Fibroblast of lung (primary cell): ENCODE results near the gene STRC. TPM values are rescaled to one million over a fixed set of nuclear protein-coding genes. Genes with fewer than 3 reads are reported as not detected.
"Not testable (repeated sequence)": the region's sequence is repeated elsewhere in the genome, so short reads cannot be mapped to it uniquely, and the experiment has no call there.

Experiments used
- DNase-seq, 2 donors: peaks; one replicate each; pipeline versions ENCODE4 v3.0.0 to v3.0.0-alpha.2; 2010; ENCODE audit warnings: low read depth in 2 of 2
- H2AFZ ChIP-seq: 2 replicates; pipeline ENCODE4 v1.5.1; 2012; ENCODE audit warnings: low read length, control low read depth, inconsistent platforms
- H3K27ac ChIP-seq: 2 replicates; pipeline ENCODE4 v1.5.1; 2011; ENCODE audit warnings: low read length, control low read depth; ENCODE audit not compliant: insufficient read depth
- H3K27me3 ChIP-seq: 2 replicates; pipeline ENCODE4 v1.5.1; 2011; ENCODE audit warnings: mild to moderate bottlenecking, low read length; ENCODE audit not compliant: control insufficient read depth, insufficient read depth
- H3K36me3 ChIP-seq: 2 replicates; pipeline ENCODE4 v1.5.1; 2011; ENCODE audit warnings: low read length; ENCODE audit not compliant: control insufficient read depth, insufficient read depth
- H3K4me1 ChIP-seq: 2 replicates; pipeline ENCODE4 v1.5.1; 2011; ENCODE audit warnings: low read length; ENCODE audit not compliant: control insufficient read depth, insufficient read depth; ENCODE audit errors: extremely low read depth
- H3K4me2 ChIP-seq: 2 replicates; pipeline ENCODE4 v1.5.1; 2011; ENCODE audit warnings: low read length, control low read depth; ENCODE audit not compliant: insufficient read depth; ENCODE audit errors: extremely low read depth
- H3K4me3 ChIP-seq, 4 experiments: fragments of 200-600 bp in 1 of 4; sonication (generic) in 1 of 4; replicated peaks in 1 of 4; 2 replicates each; pipeline ENCODE4 v1.5.1; 2011 to 2016; ENCODE audit warnings: low read length in 4 of 4, low read depth in 3 of 4, mild to moderate bottlenecking in 3 of 4, control low read depth in 2 of 4, inconsistent platforms in 1 of 4, mixed read lengths in 1 of 4; ENCODE audit not compliant: insufficient read depth in 1 of 4; ENCODE audit errors: control extremely low read depth in 1 of 4
- H3K79me2 ChIP-seq: 2 replicates; pipeline ENCODE4 v1.5.1; 2012; ENCODE audit warnings: mild to moderate bottlenecking, low read length, inconsistent platforms; ENCODE audit not compliant: control insufficient read depth, insufficient read depth
- H3K9ac ChIP-seq: 2 replicates; pipeline ENCODE4 v1.5.1; 2011; ENCODE audit warnings: mild to moderate bottlenecking, low read length, control low read depth; ENCODE audit not compliant: insufficient read depth
- H3K9me3 ChIP-seq: 2 replicates; pipeline ENCODE4 v1.5.1; 2012; ENCODE audit warnings: low read depth, low read length; ENCODE audit not compliant: control insufficient read depth, insufficient read depth
- H4K20me1 ChIP-seq: 2 replicates; pipeline ENCODE4 v1.5.1; 2011; ENCODE audit warnings: low read length; ENCODE audit not compliant: control insufficient read depth, insufficient read depth; ENCODE audit errors: extremely low read depth
- polyA plus RNA-seq, 2 donors: library from polyadenylated mRNA; depleted of rRNA in 1 of 2; stranded (reverse) in 1 of 2; unstranded in 1 of 2; fragments of >200 nt; gene quantifications; 2 replicates each; pipeline ENCODE4 v1.2.1, GENCODE V29; 2011 to 2012; ENCODE audit warnings: missing spikeins in 1 of 2
- total RNA-seq: library from RNA; depleted of rRNA; stranded (reverse); fragments of >200 nt; gene quantifications from 2 replicates; pipeline ENCODE4 v1.2.1, GENCODE V29; 2014

The STRC gene
- total and polyA plus RNA-seq, 2 donors (not counting 1 experiment from before 2014, with no cell fraction given), result 0.17 TPM; not detected in 1

DNA sequence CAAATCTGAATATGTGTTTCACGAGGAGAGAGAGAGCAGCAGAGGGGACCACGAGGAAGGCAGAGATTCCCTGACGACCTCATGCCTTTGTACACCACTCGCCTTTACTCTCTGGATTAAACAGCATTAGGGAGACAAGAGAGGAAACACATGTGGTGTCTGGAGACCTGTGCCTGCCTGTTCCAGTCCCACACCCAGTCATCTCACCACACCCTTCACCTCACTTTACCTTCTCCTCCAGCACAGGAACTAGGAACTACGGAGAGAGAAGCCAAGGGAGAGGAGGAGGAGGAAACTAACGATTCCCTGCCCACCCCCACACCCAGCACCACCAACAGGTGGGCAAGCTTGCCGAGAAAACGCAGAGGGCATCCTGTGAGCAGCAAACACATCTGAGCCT is 25.8 kb downstream of the STRC start:
- H3K36me3 ChIP-seq, H3K27ac ChIP-seq, H3K4me3 ChIP-seq, H3K27me3 ChIP-seq, H3K4me2 ChIP-seq, DNase-seq, H4K20me1 ChIP-seq, H2AFZ ChIP-seq, H3K9me3 ChIP-seq, H3K79me2 ChIP-seq, H3K9ac ChIP-seq, H3K4me1 ChIP-seq: not testable (repeated sequence)

DNA sequence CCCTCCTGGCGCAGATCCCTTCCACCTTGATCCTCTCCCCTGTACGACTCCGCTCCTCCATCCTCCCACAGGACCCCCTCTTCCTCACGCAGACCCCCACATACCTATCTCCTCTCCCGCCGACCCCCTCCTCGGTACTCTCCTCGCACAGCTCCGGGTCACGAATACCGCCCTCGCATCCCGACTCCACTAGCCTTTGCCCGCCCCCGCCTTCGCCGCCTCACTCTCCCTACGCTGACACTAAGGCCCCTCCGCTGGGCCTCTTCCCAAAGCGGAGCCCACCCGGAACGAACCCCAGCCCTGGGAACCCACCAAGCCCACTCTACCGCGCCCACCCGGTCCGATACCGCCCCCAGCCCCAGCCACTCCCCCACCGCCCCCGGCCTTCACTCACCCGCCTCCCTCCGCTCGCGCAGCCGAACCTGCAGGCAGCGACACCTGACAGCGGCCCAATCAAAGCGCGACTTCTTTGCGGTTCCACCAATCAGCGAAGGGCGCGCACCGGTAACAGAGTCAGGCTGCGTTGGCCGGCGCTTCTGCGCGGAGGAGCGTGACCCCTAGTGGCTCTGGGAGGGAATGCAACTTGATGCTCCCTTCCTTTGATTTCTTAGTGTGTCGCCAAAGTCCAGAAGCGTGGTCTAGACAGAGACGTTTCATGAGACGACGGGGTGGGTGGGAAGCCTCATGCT is 28.7 kb downstream of the STRC start, which contains the start of gene PPIP5K1:
Gene PPIP5K1, minus strand, starts transcription at position 431 of the 689 bp plus-strand sequence. CDS start 5,704 bp downstream, outside the sequence.
- H3K9ac ChIP-seq, H3K4me1 ChIP-seq, H3K36me3 ChIP-seq, H4K20me1 ChIP-seq, H3K79me2 ChIP-seq, H3K9me3 ChIP-seq, H3K4me2 ChIP-seq, H3K4me3 ChIP-seq, H3K27me3 ChIP-seq, H2AFZ ChIP-seq, DNase-seq, H3K27ac ChIP-seq: not testable (repeated sequence)

DNA sequence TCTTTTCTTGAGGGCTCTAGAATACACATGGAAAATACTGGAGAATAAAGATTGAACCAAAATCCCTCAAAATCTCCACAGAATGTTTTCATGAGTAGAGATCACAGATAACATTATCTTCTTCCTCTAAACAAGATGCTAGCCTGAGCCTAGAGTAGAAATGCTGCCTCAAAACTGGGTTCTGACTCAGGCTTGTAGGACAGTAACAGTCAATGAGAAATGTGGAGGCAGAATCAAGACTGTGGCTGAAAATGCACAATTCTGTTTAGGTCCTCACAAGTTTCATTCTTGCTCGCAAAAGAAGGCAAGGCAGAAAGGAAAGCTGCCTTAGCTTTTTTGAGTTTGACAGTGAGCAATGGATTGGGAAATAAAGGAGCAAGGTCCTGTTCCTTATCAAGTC is 44.0 kb downstream of the STRC start:
- not testable (repeated sequence) for DNase-seq, H3K4me3 ChIP-seq, H3K27ac ChIP-seq, H3K4me1 ChIP-seq, H3K9me3 ChIP-seq, H4K20me1 ChIP-seq, H3K9ac ChIP-seq, H2AFZ ChIP-seq, H3K36me3 ChIP-seq, H3K27me3 ChIP-seq, H3K79me2 ChIP-seq, H3K4me2 ChIP-seq

DNA sequence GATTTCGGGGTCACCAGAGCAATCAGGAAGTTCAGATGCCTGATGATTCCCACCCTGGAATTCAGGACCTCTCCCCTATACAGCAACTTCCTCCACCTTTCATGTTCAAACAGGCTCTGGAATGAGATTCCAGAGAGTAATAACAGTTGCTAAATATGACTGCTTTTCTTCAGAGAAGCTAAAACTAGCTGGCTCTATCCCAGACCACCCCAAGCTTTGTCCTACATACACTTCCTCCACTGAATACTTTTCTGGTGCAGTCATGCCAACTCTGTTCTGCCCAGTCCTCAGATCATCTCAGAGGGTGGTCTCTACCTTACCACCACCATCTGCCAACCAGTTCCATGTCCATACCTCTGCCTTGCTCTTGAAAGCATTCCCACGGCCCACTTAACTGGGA is 52.0 kb downstream of the STRC start:
- not testable (repeated sequence) for H3K4me1 ChIP-seq, DNase-seq, H3K27ac ChIP-seq, H3K9me3 ChIP-seq, H3K4me3 ChIP-seq, H3K4me2 ChIP-seq, H3K36me3 ChIP-seq, H2AFZ ChIP-seq, H3K27me3 ChIP-seq, H3K9ac ChIP-seq, H3K79me2 ChIP-seq, H4K20me1 ChIP-seq

DNA sequence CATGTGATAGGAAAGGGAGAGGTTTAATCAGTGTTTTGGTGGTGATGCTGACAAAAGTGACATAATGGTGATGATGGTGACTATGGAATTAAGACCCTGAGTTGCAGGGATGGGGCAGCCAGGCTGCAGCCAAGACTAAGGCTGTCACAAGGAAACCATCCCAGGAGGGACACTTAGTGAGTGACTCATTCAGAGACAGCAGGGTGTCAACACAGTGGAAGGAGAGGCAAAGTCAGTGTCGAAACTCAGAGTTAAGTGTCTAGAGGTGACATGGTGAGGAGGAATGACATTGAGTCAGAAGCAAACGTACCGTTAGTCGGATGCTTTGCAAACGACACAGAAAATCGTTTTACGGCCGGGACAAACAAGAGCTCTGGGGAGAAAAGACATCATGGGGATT is 54.8 kb downstream of the STRC start:
- not testable (repeated sequence) for H3K9ac ChIP-seq, H3K79me2 ChIP-seq, H3K4me3 ChIP-seq, H3K4me2 ChIP-seq, H3K36me3 ChIP-seq, H3K4me1 ChIP-seq, H3K9me3 ChIP-seq, H3K27me3 ChIP-seq, H2AFZ ChIP-seq, H4K20me1 ChIP-seq, H3K27ac ChIP-seq, DNase-seq

DNA sequence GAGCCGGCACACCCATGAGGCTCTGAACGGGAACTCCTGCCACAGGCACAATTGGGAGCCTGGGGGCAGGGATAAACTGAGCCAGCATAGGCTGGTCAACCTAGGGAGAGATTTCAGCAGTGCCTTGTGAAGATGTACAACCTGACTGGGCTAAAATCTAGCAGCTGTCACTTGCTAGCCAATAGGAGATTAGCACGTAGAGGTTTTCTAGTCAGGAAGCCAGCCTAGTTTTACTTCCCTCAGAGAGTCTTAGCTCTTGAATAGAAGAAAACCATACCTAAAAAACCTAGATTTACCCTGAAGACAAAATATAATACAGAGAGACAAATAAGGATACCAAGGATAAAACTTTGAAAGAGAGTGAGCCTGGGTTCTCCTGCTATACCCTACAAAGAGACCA is 55.8 kb downstream of the STRC start:
- not testable (repeated sequence) for H4K20me1 ChIP-seq, H3K4me2 ChIP-seq, H3K36me3 ChIP-seq, H3K9ac ChIP-seq, H3K4me3 ChIP-seq, H2AFZ ChIP-seq, H3K9me3 ChIP-seq, H3K27ac ChIP-seq, H3K4me1 ChIP-seq, DNase-seq, H3K27me3 ChIP-seq, H3K79me2 ChIP-seq
